Body of pancreas (tissue), 4 donors: ENCODE data around the gene ZNF560. TPM values are rescaled to one million over a fixed set of nuclear protein-coding genes. Genes with fewer than 3 reads are reported as not detected.

Source experiments
- ATAC-seq: fragments of 150-250 bp; one replicate; pipeline ENCODE4 v1.9.1; 2016
- DNase-seq, 4 donors: peaks; one replicate each; pipeline ENCODE4 v3.0.0-alpha.2; 2019
- H3K27ac ChIP-seq, 4 donors: fragments of 200-600 bp; sonication (generic); 1 replicate in 3 of 4; 2 replicates in 1 of 4; pipeline versions ENCODE4 v1.5.1 to v1.6.1; 2016 to 2019; ENCODE audit warnings: mild to moderate bottlenecking in 1 of 4, mixed read lengths in 1 of 4, moderate library complexity in 1 of 4
- H3K27me3 ChIP-seq, 2 donors: fragments of 200-600 bp; sonication (generic); one replicate each; pipeline ENCODE4 v1.6.0; 2016; ENCODE audit warnings: mild to moderate bottlenecking in 1 of 2
- H3K36me3 ChIP-seq, 2 donors: fragments of 200-600 bp; sonication (generic); replicated peaks in 1 of 2; 2 replicates each; pipeline ENCODE4 v1.5.1; 2016; ENCODE audit warnings: low read depth in 2 of 2; ENCODE audit not compliant: insufficient read depth in 1 of 2
- H3K4me1 ChIP-seq: fragments of 200-600 bp; sonication (generic); one replicate; pipeline ENCODE4 v1.6.0; 2016
- H3K4me3 ChIP-seq, 2 donors: fragments of 200-600 bp; sonication (generic); 1 replicate in 1 of 2; 2 replicates in 1 of 2; pipeline ENCODE4 v1.5.1; 2016 to 2019
- H3K9me3 ChIP-seq, 3 donors: fragments of 200-600 bp; sonication (generic); 1 replicate in 2 of 3; 2 replicates in 1 of 3; pipeline ENCODE4 v1.5.1; 2016
- POLR2A ChIP-seq, 3 donors: fragments of 450-650 bp; IDR thresholded peaks; one replicate each; pipeline ENCODE4 v1.6.1; 2016; ENCODE audit warnings: antibody characterized with exemption in 3 of 3, mild to moderate bottlenecking in 2 of 3
- WGBS, 2 donors: methylation state at CpG; one replicate each; pipeline ENCODE4 v1.1.5; 2017; 5-methylcytosine and 5-hydroxymethylcytosine counted together
- intact Hi-C: fragments of 100-400 bp; cut with DNase I; formaldehyde crosslinking; loops from one replicate; pipeline ENCODE4 v1.15.1; 2023
- total RNA-seq, 2 donors: library from RNA; depleted of rRNA; stranded (reverse); fragments of >200 nt; gene quantifications; one replicate each; pipeline ENCODE4 v1.1.0, GENCODE V29; 2016
- TF ChIP-seq, protein P1 (sequence below), 7 experiments: fragments of 450-650 bp in 4 of 7; fragments of 200-600 bp in 3 of 7; sonication (generic) in 3 of 7; IDR thresholded peaks; one replicate each; pipeline ENCODE4 v1.5.1; 2016 to 2019; ENCODE audit warnings: antibody characterized with exemption in 7 of 7

Gene ZNF560
- total RNA-seq, 2 donors from 2014 or later, result not detected

DNA sequence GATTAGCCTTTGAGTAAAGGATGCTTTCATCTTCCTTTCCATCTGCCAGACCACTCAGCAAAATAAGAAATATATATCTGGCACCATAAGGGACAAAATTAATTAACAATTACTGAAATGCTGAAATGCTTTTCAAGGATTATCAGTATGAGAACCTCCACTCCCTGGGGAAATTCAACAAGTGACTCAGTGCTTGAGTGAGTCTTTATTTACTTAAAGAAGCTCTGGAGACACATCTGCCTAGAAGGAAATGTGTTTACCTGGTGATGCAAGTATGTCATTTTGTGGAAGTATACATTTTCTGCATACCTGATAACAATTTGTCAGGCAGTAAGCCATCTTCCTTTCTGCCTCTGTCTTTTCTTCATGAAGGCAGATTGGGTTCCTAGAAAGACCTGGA lies 23.4 kb downstream of the ZNF560 start:
- Histone ChIP-seq H3K27me3 (no peaks in the 10 kb centered on the region), H3K4me1 (no peaks in the 10 kb centered on the region), H3K27ac (no peak overlapping the region), H3K9me3 (peaks cover 0 to 7% (median 0%) of the 10 kb centered on the region in 3 donors), H3K4me3 (no peak overlapping the region), H3K36me3 (no peaks in the 10 kb centered on the region)
- TF ChIP-seq, protein P1, sequence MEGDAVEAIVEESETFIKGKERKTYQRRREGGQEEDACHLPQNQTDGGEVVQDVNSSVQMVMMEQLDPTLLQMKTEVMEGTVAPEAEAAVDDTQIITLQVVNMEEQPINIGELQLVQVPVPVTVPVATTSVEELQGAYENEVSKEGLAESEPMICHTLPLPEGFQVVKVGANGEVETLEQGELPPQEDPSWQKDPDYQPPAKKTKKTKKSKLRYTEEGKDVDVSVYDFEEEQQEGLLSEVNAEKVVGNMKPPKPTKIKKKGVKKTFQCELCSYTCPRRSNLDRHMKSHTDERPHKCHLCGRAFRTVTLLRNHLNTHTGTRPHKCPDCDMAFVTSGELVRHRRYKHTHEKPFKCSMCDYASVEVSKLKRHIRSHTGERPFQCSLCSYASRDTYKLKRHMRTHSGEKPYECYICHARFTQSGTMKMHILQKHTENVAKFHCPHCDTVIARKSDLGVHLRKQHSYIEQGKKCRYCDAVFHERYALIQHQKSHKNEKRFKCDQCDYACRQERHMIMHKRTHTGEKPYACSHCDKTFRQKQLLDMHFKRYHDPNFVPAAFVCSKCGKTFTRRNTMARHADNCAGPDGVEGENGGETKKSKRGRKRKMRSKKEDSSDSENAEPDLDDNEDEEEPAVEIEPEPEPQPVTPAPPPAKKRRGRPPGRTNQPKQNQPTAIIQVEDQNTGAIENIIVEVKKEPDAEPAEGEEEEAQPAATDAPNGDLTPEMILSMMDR (IDR thresholded peaks at IDR 0.05), result no peak
- intact Hi-C loops, result loop anchor here (10.0 kb wide), 1 partner anchor 200 kb away; no protein-coding TSS in a partner anchor
- DNase-seq, result no peak
- ATAC-seq, result no peak

DNA sequence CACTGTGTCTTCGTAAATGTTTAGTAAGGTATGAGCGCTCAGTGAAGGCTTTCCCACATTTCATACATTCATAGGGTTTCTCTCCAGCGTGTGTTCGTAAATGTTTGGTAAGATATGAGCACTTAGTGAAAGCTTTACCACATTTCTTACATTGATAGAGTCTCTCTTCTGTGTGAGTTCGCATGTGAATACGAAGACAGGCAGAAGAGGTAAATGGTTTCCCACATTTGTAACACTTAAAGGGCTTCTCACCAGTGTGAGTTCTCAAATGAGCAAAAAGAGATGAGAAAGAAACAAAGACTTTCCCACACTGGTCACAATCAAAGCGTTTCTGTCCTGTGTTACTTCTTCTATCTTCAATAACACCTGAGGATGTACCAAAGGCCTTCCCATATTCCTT lies 31.3 kb downstream of the ZNF560 start:
- Histone ChIP-seq H3K4me3 (no peak overlapping the region), H3K36me3 (no peaks in the 10 kb centered on the region), H3K27me3 (no peaks in the 10 kb centered on the region), H3K4me1 (no peaks in the 10 kb centered on the region), H3K9me3 (peaks cover 0 to 39% (median 0%) of the 10 kb centered on the region in 3 donors), H3K27ac (no peak overlapping the region)
- WGBS, 2 donors, result 70 to 77% methylated on average over 7 of the region's 7 CpGs
- ATAC-seq, result no peak
- intact Hi-C loops, result no loop called here
- no peak for TF ChIP-seq POLR2A (IDR thresholded peaks at IDR 0.05)
- TF ChIP-seq, protein P1 (IDR thresholded peaks at IDR 0.05), result no peak
- no peak for DNase-seq

DNA sequence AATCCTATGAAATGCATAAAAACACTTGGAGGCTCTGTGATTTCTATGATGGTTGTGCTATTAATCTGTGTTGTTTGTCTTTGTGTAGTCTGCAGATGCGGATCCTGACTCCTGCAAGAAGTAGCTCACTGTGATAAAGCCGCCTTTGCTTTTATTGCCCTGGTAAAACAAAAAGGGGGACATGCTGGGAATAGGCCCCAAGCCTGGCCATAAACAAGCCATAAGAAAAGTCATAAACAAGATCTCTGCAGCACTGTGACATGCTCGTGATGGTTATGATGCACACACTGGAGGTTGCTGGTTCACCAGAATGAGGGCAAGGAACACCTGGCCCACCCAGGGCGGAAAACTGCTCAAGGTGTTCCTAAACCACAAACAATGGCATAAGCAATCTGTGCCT lies 36.5 kb downstream of the ZNF560 start:
- H3K4me1 ChIP-seq, result no peaks in the 10 kb centered on the region
- intact Hi-C loops, result no loop called here

DNA sequence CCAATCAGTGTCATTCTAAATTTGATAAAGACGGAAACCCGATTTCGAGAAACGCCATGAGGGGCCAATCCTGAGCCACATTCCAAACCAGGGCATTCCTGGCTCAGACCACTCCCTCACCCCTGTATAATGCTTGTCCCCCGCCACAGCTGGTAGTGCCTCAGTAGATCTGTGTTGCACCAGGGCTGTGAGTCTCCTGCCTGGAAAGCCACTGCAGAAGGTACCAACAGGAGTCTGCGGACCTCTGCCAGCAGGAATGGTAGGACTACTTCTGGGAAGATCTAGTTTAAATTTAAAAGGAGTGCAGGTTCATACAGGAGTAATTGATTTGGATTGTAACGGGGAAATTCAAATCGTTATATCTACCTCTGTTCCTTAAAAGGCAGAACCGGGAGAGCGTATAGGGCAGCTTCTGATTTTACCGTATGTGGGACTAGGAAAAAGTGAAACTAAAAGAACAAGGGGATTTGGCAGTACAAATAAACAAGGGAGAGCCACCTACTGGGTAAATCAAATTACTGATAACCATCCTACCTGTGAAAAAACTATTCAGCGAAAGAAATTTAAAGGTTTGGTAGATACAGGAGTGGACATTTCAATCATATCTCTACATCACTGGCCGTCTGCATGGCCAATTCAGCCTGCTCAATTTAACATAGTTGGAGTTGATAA lies 42.3 kb downstream of the ZNF560 start:
- no peak for TF ChIP-seq POLR2A (IDR thresholded peaks at IDR 0.05)
- TF ChIP-seq, protein P1 (IDR thresholded peaks at IDR 0.05), result no peak
- intact Hi-C loops, result no loop called here
- Histone ChIP-seq H3K4me1 (no peaks in the 10 kb centered on the region), H3K36me3 (no peaks in the 10 kb centered on the region), H3K9me3 (peaks cover 0 to 57% (median 0%) of the 10 kb centered on the region in 3 donors), H3K27ac (no peak overlapping the region), H3K27me3 (no peaks in the 10 kb centered on the region), H3K4me3 (no peak overlapping the region)
- WGBS, 2 donors, result 69 to 82% methylated on average over 13 of the region's 13 CpGs
- no peak for ATAC-seq
- DNase-seq, result no peak

More for the DNA sequence above, 36.5 kb downstream of the ZNF560 start:
- no peaks in the 10 kb centered on the region for H3K27me3 ChIP-seq
- WGBS, 2 donors, result 62 to 69% methylated on average over 4 of the region's 4 CpGs
- no peak for ATAC-seq
- peaks cover 0 to 50% (median 0%) of the 10 kb centered on the region in 3 donors for H3K9me3 ChIP-seq
- no peaks in the 10 kb centered on the region for H3K36me3 ChIP-seq
- DNase-seq, result no peak
- no peak for TF ChIP-seq POLR2A (IDR thresholded peaks at IDR 0.05)
- TF ChIP-seq, protein P1 (IDR thresholded peaks at IDR 0.05), result no peak
- no peak overlapping the region for H3K27ac ChIP-seq
- no peak overlapping the region for H3K4me3 ChIP-seq

DNA sequence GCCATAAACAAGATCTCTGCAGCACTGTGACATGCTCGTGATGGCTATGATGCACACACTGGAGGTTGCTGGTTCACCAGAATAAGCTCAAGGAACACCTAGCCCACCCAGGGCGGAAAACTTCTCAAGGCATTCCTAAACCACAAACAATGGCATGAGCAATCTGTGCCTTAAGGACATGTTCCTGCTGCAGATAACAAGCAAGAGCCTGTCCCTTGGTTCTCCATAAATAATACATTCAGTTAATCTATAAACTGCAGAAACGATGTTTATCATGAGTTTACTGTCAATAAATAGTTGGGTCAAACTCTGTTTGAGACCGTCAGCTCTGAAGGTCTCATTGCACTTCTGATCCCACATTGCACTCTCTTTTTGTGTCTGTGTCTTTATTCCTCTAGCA lies 44.5 kb downstream of the ZNF560 start:
- Histone ChIP-seq H3K27ac (no peak overlapping the region), H3K4me1 (no peaks in the 10 kb centered on the region), H3K36me3 (no peaks in the 10 kb centered on the region), H3K27me3 (no peaks in the 10 kb centered on the region), H3K4me3 (no peak overlapping the region), H3K9me3 (peaks cover 0 to 69% (median 0%) of the 10 kb centered on the region in 3 donors)
- intact Hi-C loops, result no loop called here
- no peak for ATAC-seq
- no peak for DNase-seq
- no peak for TF ChIP-seq POLR2A (IDR thresholded peaks at IDR 0.05)
- TF ChIP-seq, protein P1 (IDR thresholded peaks at IDR 0.05), result no peak
- 63 to 87% methylated on average over 4 of the region's 4 CpGs for WGBS, 2 donors
